ENCODE measurements around the gene RNASE4.
"Not testable (repeated sequence)": the region's sequence is repeated elsewhere in the genome, so short reads cannot be mapped to it uniquely, and the experiment has no call there.

The RNASE4 gene

DNA sequence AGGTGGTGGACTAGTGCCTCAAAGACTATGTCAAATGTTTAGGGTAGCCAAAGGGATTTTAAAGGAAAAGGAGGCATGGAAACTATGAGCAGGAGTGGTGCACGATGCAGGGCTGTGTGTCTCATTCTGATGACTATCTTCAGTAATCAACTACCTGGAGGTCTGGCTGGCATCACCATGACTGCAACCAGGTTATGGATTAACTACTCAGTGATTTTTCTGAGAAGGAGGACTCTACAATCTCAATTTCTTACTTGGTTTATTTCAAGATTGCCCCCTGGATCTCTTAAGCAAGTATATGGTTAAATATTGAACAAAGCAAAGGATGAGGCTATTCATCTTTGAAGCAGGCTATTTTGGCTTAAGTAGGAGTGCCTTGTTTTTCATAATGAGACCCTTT, 42.2 kb downstream of the RNASE4 start:
- in situ Hi-C loops (cut with HindIII; ENCODE audit: low pct_ligation_motif_present, low pct_unique_long_range_greater_than_20kb, low sequenced_read_pairs): no loop called here
- no peak for DNase-seq

GRCh38 chr14:20730891-20731290, 46.5 kb downstream of the RNASE4 start:
- DNase-seq: no peak
- in situ Hi-C loops (cut with HindIII; ENCODE audit: low pct_ligation_motif_present, low pct_unique_long_range_greater_than_20kb, low sequenced_read_pairs): no loop called here

GRCh38 chr14:20732477-20732876, 48.1 kb downstream of the RNASE4 start:
- no peak for DNase-seq
- in situ Hi-C loops (cut with HindIII; ENCODE audit: low pct_ligation_motif_present, low pct_unique_long_range_greater_than_20kb, low sequenced_read_pairs): no loop called here

GRCh38 chr14:20732979-20733635, 48.7 kb downstream of the RNASE4 start:
- in situ Hi-C loops (cut with HindIII; ENCODE audit: low pct_ligation_motif_present, low pct_unique_long_range_greater_than_20kb, low sequenced_read_pairs): no loop called here
- DNase-seq: no peak

DNA sequence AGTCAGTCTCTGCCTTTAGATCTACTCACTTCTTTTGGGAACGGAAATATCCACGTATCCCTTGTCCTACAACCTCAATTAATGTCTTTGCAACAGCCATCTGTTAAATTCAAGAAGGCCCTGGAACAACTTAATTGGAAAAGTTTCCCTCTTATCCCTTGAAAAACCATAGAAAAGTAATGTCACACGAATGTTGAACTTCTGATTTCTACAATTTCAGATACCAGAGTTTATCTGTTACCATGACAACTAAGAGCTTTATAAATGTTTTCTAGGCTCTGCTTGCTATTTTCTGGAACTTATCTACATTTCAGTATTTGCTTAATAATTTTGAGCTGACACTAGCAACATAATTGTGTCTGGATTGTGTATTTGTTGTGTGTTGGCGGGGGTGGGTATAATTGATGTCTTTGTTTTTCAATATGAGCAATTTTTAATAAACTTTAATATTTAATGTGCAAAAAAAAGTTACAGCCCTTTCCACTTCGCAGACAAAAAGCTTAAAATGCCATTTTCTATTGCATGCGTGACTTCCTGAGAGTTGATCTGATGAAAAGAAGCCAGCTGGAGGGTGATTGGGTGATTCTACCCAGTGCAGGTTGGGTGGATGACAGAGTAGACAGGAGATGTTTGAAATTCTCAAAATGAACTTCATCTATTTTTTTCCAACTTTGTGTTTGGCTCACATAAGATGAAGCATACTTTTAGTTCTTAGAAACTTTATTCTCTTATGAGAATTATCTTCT, 49.5 kb downstream of the RNASE4 start:
- in situ Hi-C loops (cut with HindIII; ENCODE audit: low pct_ligation_motif_present, low pct_unique_long_range_greater_than_20kb, low sequenced_read_pairs): no loop called here
- no peak for DNase-seq

DNA sequence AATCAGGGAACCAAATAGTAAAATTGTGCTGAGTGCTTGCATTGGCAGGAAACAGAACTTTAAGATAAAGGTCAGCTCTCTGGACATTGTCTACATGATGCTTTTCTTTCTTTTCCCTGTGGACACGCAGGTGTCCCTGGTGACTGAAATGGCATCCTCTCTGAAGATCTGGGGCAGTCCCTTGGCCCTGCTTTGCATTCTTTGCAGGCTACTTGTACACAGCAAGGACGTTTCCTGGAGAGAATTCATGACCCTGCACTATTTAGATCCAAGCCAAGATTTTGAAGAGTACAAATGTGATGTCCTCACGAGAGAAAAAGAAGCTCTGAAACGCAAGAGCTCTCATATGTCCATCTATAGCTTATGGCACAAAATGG, 50.1 kb downstream of the RNASE4 start:
- no peak for DNase-seq
- in situ Hi-C loops (cut with HindIII; ENCODE audit: low pct_ligation_motif_present, low pct_unique_long_range_greater_than_20kb, low sequenced_read_pairs): no loop called here

DNA sequence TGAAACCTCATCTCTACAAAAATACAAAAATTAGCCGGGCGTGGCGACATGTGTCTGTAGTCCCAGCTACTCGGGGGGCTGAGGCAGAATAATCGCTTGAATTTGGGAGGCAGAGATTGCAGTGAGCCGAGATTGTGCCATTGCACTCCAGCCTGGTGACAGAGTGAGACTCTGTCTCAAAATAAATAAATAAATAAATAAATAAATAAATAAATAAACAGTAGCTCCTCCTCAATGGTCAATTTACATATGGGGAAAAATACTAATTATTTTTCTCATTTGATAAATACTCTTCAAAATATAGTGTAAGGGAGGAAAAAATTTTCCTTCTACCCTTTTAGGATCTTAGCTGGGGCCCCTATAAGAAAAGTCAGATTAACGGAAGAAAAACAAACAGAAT, 53.9 kb downstream of the RNASE4 start:
- in situ Hi-C loops (cut with HindIII; ENCODE audit: low pct_ligation_motif_present, low pct_unique_long_range_greater_than_20kb, low sequenced_read_pairs); DNase-seq: not testable (repeated sequence)

- no peak for DNase-seq
- in situ Hi-C loops (cut with HindIII; ENCODE audit: low pct_ligation_motif_present, low pct_unique_long_range_greater_than_20kb, low sequenced_read_pairs): no loop called here
Measured at GRCh38 chr14:20742132-20742531, 57.8 kb downstream of the RNASE4 start.

DNA sequence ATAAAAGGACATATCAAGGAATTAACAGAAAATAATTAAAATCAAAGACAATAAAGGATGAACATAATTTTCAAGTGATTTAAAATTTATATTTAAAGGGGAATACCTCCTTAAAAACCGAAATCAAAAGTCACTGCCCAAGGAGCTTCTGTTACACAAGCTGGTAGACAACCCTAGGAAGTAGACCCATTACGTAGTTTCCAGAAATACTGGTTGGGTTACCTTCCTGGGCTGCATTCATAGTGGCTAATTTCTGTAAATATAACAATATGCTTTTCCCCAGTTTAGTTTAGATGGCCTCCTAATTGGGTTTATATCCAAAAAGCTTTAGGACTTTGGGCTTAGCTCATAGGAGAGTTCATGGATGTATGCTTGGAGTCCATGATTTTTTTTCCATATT, 59.2 kb downstream of the RNASE4 start:
- no peak for DNase-seq
- in situ Hi-C loops (cut with HindIII; ENCODE audit: low pct_ligation_motif_present, low pct_unique_long_range_greater_than_20kb, low sequenced_read_pairs): no loop called here

DNA sequence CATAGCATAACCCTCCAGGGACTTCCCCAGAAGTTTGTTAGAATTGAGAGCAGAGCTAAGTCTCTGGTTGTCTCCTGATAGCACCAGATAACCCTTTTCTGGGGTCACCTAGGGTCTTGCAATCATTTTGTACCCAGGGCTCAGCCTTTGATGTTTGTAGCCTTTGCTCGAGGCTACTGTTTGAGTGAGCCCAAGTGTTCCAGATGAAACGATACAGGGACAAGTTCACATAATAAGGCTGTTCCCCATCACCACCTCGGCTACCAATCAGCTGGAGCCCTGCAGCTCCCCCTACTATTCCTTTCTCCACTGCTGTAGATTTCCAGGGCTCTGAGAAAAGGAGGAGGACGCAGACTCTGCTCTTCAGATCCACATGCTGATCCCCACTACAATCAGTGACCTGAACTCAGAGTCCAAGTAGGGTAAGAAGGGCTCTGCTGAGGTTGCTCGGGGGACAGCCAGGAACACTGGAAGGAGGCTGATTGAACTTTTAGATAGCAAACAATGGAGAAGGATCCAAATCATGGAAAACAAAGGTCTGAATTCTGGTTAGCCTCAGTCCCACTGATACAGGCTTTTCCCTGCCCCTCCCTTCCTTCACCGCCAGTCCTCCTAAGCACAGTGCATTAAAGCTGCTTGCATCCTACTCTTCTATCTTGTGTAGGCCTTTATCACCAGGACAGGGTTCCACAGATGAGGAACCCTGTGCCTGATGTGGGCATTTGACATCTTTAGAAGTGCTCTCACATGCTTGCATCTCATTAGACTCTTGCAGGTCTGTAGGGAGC, 61.4 kb downstream of the RNASE4 start, which contains the start of gene EDDM3A:
Gene EDDM3A, plus strand, starts transcription at position 317 of the 788 bp plus-strand sequence. CDS start 1,694 bp downstream, outside the sequence.
- in situ Hi-C loops (cut with HindIII; ENCODE audit: low pct_ligation_motif_present, low pct_unique_long_range_greater_than_20kb, low sequenced_read_pairs): no loop called here
- no peak for DNase-seq

DNA sequence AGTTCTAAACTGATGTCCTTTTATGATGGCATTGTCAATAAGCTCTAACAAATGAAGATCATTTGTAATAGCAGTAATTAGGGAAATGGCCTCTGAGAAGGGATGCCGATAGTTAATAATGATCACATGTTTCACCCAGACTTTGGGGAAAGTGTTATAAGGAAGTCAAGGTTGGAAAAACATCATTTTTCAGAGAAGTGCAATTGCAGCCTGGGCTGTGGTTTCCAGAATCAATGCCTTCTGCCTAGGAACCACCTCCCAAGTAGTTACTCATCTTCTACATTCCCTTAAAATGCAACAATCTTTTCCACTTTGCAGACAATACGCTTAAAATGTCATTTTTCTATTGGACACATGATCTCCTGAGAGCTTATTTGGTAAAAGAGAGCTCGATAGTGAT, 62.2 kb downstream of the RNASE4 start:
- in situ Hi-C loops (cut with HindIII; ENCODE audit: low pct_ligation_motif_present, low pct_unique_long_range_greater_than_20kb, low sequenced_read_pairs): no loop called here
- no peak for DNase-seq

DNA sequence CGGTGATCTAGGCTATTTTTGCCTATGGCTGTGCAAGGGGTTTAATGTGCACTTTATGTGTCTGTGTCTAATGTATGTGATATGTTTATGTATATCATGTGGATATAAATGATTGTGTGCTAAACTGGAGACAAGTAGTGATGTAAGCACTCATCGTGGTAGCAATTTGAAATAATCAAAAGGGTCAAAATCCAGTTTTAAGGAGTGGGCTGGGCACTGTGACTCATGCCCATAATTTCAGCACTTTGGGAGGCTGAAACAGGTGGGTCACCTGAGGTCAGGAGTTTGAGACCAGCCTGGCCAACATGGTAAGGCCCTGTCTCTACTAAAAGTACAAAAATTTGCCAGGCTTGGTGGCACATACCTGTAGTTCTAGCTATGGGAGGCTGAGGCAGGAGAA, 64.1 kb downstream of the RNASE4 start:
- in situ Hi-C loops (cut with HindIII; ENCODE audit: low pct_ligation_motif_present, low pct_unique_long_range_greater_than_20kb, low sequenced_read_pairs): no loop called here
- no peak for DNase-seq

DNA sequence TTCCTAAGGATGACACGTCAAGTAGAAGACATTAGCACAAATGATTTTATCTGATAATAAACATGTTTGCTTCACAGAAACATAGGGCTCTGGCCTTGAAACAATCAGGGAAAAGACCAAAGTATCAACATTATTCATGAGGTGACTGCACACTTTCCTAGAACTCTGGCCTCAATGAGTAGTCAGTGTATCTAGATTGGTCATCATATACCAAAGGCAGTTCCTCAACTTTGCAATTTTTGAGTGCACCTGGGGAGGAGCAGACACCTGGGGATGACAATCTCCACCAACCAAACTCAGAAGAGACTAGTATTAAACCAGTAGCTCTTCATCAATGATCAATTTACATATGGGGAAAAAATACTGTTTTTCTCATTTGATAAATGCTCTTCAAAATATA, 65.8 kb downstream of the RNASE4 start:
- in situ Hi-C loops (cut with HindIII; ENCODE audit: low pct_ligation_motif_present, low pct_unique_long_range_greater_than_20kb, low sequenced_read_pairs): no loop called here

More for the DNA sequence above, 65.8 kb downstream of the RNASE4 start:
- no peak for DNase-seq

Data from ACHN (cell line).